Neural progenitor cell (in vitro differentiated cells): ENCODE measurements around the gene CCDC74A. TPM values are rescaled to one million over a fixed set of nuclear protein-coding genes. Genes with fewer than 3 reads are reported as not detected.

Source experiments
- DNase-seq: peaks from one replicate; pipeline ENCODE4 v3.0.0-alpha.2; 2016; ENCODE audit warnings: low spot score
- H2AFZ ChIP-seq: fragments of 200-600 bp; sonication (generic); replicated peaks from 2 replicates; pipeline ENCODE4 v1.6.1; 2016; ENCODE audit warnings: antibody characterized with exemption
- H3F3A ChIP-seq: fragments of 200-600 bp; sonication (generic); 2 replicates; pipeline ENCODE4 v1.6.1; 2016; ENCODE audit warnings: antibody characterized with exemption, low read depth
- H3K27ac ChIP-seq: fragments of 200-600 bp; sonication (generic); 2 replicates; pipeline ENCODE4 v1.5.1; 2016; ENCODE audit warnings: mild to moderate bottlenecking
- H3K27me3 ChIP-seq: fragments of 200-600 bp; sonication (generic); 2 replicates; pipeline ENCODE4 v1.6.1; 2016; ENCODE audit warnings: mild to moderate bottlenecking, moderate library complexity
- H3K36me3 ChIP-seq: fragments of 200-600 bp; sonication (generic); 2 replicates; pipeline ENCODE4 v1.5.1; 2016
- H3K4me1 ChIP-seq: fragments of 200-600 bp; sonication (generic); 2 replicates; pipeline ENCODE4 v1.6.1; 2016; ENCODE audit warnings: mixed run types
- H3K4me2 ChIP-seq: fragments of 200-600 bp; sonication (generic); 2 replicates; pipeline ENCODE4 v1.6.1; 2016
- H3K4me3 ChIP-seq: fragments of 200-600 bp; sonication (generic); 2 replicates; pipeline ENCODE4 v1.5.1; 2016
- H3K79me2 ChIP-seq: fragments of 200-600 bp; sonication (generic); 2 replicates; pipeline ENCODE4 v1.6.1; 2016; ENCODE audit warnings: low read depth
- H3K9ac ChIP-seq: fragments of 200-600 bp; sonication (generic); 2 replicates; pipeline ENCODE4 v1.6.1; 2016
- H3K9me3 ChIP-seq: fragments of 200-600 bp; sonication (generic); 2 replicates; pipeline ENCODE4 v1.5.1; 2016; ENCODE audit warnings: low read depth
- H4K20me1 ChIP-seq: fragments of 200-600 bp; sonication (generic); 2 replicates; pipeline ENCODE4 v1.6.1; 2016; ENCODE audit warnings: low read depth
- H3K27ac Mint-ChIP-seq: 3 replicates; pipeline ENCODE4 v1.8.0; 2021; ENCODE audit warnings: mixed read lengths
- H3K27me3 Mint-ChIP-seq: 2 replicates; pipeline ENCODE4 v1.8.0; 2022; ENCODE audit warnings: low read depth, mild to moderate bottlenecking, inconsistent platforms, moderate library complexity, mixed read lengths; ENCODE audit not compliant: insufficient read depth
- H3K36me3 Mint-ChIP-seq: 3 replicates; pipeline ENCODE4 v1.8.0; 2021; ENCODE audit warnings: mixed read lengths
- H3K4me1 Mint-ChIP-seq: 3 replicates; pipeline ENCODE4 v1.8.0; 2021; ENCODE audit warnings: mixed read lengths
- H3K4me3 Mint-ChIP-seq: 3 replicates; pipeline ENCODE4 v1.8.0; 2021; ENCODE audit warnings: mild to moderate bottlenecking, moderate library complexity, mixed read lengths
- H3K9me3 Mint-ChIP-seq: 3 replicates; pipeline ENCODE4 v1.8.0; 2020; ENCODE audit warnings: mixed read lengths
- CTCF ChIP-seq: fragments of 200-600 bp; sonication (generic); IDR thresholded peaks from 2 replicates; pipeline ENCODE4 v1.5.1; 2017; ENCODE audit warnings: antibody characterized with exemption, mild to moderate bottlenecking
- EZH2 ChIP-seq: fragments of 200-600 bp; sonication (generic); IDR thresholded peaks from 2 replicates; pipeline ENCODE4 v1.6.1; 2017; ENCODE audit warnings: antibody characterized with exemption, mild to moderate bottlenecking, moderate library complexity
- EZH2phosphoT487 ChIP-seq: fragments of 200-600 bp; sonication (generic); IDR thresholded peaks from 2 replicates; pipeline ENCODE4 v1.6.1; 2017; ENCODE audit warnings: antibody characterized with exemption
- microRNA-seq: library from miRNA; unstranded; fragments of <30 nt; microRNA quantifications from one replicate; pipeline ENCODE4, GENCODE V29; 2016
- total RNA-seq: library from RNA; depleted of rRNA; stranded (reverse); fragments of >200 nt; gene quantifications from 2 replicates; pipeline ENCODE4 v1.2.3, GENCODE V29; 2015; ENCODE audit warnings: low replicate concordance

The CCDC74A gene
- total RNA-seq, 1 donor from 2014 or later: 25.6 TPM

- H3K36me3 Mint-ChIP-seq: no peaks in the 10 kb centered on the region
- H3K9me3 Mint-ChIP-seq: peaks cover 2% of the 10 kb centered on the region
- H2AFZ ChIP-seq: no peak overlapping the region
- H3K36me3 ChIP-seq: no peaks in the 10 kb centered on the region
- no peaks in the 10 kb centered on the region for H4K20me1 ChIP-seq
- no peaks in the 10 kb centered on the region for H3K4me1 ChIP-seq
- peaks cover 5% of the 10 kb centered on the region for H3K27me3 Mint-ChIP-seq
- TF ChIP-seq EZH2 (no peak), CTCF (no peak), EZH2phosphoT487 (no peak)
- no peaks in the 10 kb centered on the region for H3F3A ChIP-seq
- no peak overlapping the region for H3K4me2 ChIP-seq
- no peak overlapping the region for H3K27ac ChIP-seq
- no peak overlapping the region for H3K27ac Mint-ChIP-seq
- H3K4me1 Mint-ChIP-seq: peaks cover 5% of the 10 kb centered on the region
- DNase-seq: no peak
- H3K27me3 ChIP-seq: no peaks in the 10 kb centered on the region
- no peak overlapping the region for H3K9ac ChIP-seq
- no peaks in the 10 kb centered on the region for H3K9me3 ChIP-seq
- no peak overlapping the region for H3K4me3 Mint-ChIP-seq
- H3K4me3 ChIP-seq: no peak overlapping the region
- no peaks in the 10 kb centered on the region for H3K79me2 ChIP-seq
These were observed 50.1 kb downstream of the CCDC74A start for GRCh38 chr2:131577812-131578211.

- H4K20me1 ChIP-seq: no peaks in the 10 kb centered on the region
- no peak overlapping the region for H3K27ac ChIP-seq
- H2AFZ ChIP-seq: no peak overlapping the region
- no peaks in the 10 kb centered on the region for H3K9me3 ChIP-seq
- no peak overlapping the region for H3K9ac ChIP-seq
- no peaks in the 10 kb centered on the region for H3K27me3 ChIP-seq
- no peaks in the 10 kb centered on the region for H3K36me3 ChIP-seq
- Mint-ChIP-seq H3K27ac (no peak overlapping the region), H3K4me1 (peaks cover 5% of the 10 kb centered on the region), H3K9me3 (peaks cover 2% of the 10 kb centered on the region), H3K27me3 (peaks cover 5% of the 10 kb centered on the region), H3K36me3 (no peaks in the 10 kb centered on the region), H3K4me3 (no peak overlapping the region)
- H3K4me2 ChIP-seq: no peak overlapping the region
- DNase-seq: no peak
- TF ChIP-seq CTCF (no peak), EZH2 (no peak), EZH2phosphoT487 (no peak)
- no peak overlapping the region for H3K4me3 ChIP-seq
- H3F3A ChIP-seq: no peaks in the 10 kb centered on the region
- H3K4me1 ChIP-seq: no peaks in the 10 kb centered on the region
- H3K79me2 ChIP-seq: no peaks in the 10 kb centered on the region
These were observed 52.5 kb downstream of the CCDC74A start for GRCh38 chr2:131580187-131580586.

Small RNA genes within 50 kb of the gene (microRNA-seq; reads per million reads assigned to microRNA genes)
- gene MIR4784: not detected

Other genes with a start within 250 kb of the CCDC74A start
- gene RAB6D, start 163.7 kb upstream of the CCDC74A start, total RNA-seq: 0.11 and 0.15 TPM in 2 replicates
- not detected in 2 replicates for gene TUBA3D, start 51.8 kb upstream of the CCDC74A start, total RNA-seq
- 45.0 and 119 TPM in 2 replicates for gene MZT2A, start 35.5 kb upstream of the CCDC74A start, total RNA-seq